SK-N-SH (cell line): ENCODE measurements around the gene ZNF106. TPM values are rescaled to one million over a fixed set of nuclear protein-coding genes. Genes with fewer than 3 reads are reported as not detected.

ENCODE experiments used
- CTCF ChIA-PET: fragments of 300-600, 350-600 bp; formaldehyde crosslinking; extraction: SDS; loops from one replicate; lab custom pipeline; 2021; lab: Yijun Ruan, JAX
- POLR2A ChIA-PET: fragments of 350-600 bp; sonication (Branson Sonifier 250); formaldehyde crosslinking; extraction: SDS; loops from one replicate; lab custom pipeline; 2020; ENCODE audit warnings: antibody characterized with exemption, inconsistent platforms; lab: Yijun Ruan, JAX
- DNase-seq: peaks from one replicate; pipeline ENCODE4 v3.0.0; 2012
- H2AFZ ChIP-seq: fragments of 200-600 bp; sonication (generic); 2 replicates; pipeline ENCODE4 v1.8.1; 2016; ENCODE audit warnings: antibody characterized with exemption, mild to moderate bottlenecking, low read depth
- H3F3A ChIP-seq: fragments of 200-600 bp; sonication (generic); replicated peaks from 2 replicates; pipeline ENCODE3; 2016; ENCODE audit warnings: antibody characterized with exemption, mild to moderate bottlenecking; ENCODE audit not compliant: insufficient read depth
- H3K27ac ChIP-seq, 2 experiments: fragments of 200-500 bp in 1 of 2; fragments of 200-600 bp in 1 of 2; sonication (Bioruptor generic) in 1 of 2; sonication (generic), shearing (Covaris generic) in 1 of 2; 2 replicates each; pipeline versions ENCODE4 v1.5.1 to v1.6.1; 2014 to 2016; ENCODE audit warnings: low read depth in 2 of 2, inconsistent platforms in 1 of 2, low read length in 1 of 2, mild to moderate bottlenecking in 1 of 2, mixed read lengths in 1 of 2
- H3K27me3 ChIP-seq: fragments of 200-600 bp; sonication (generic), shearing (Covaris generic); 2 replicates; pipeline ENCODE4 v1.6.1; 2016; ENCODE audit warnings: mixed run types; ENCODE audit not compliant: insufficient read depth
- H3K36me3 ChIP-seq, 2 experiments: fragments of 200-500 bp in 1 of 2; fragments of 200-600 bp in 1 of 2; sonication (Bioruptor generic) in 1 of 2; sonication (generic) in 1 of 2; replicated peaks in 1 of 2; 2 replicates each; pipeline versions ENCODE3 to v1.5.1; 2014 to 2016; ENCODE audit warnings: low read length in 1 of 2, mild to moderate bottlenecking in 1 of 2; ENCODE audit not compliant: insufficient read depth in 2 of 2, control insufficient read depth in 1 of 2
- H3K4me1 ChIP-seq, 2 experiments: fragments of 200-500 bp in 1 of 2; fragments of 200-600 bp in 1 of 2; sonication (Bioruptor generic) in 1 of 2; sonication (generic), shearing (Covaris generic) in 1 of 2; 2 replicates each; pipeline versions ENCODE4 v1.5.1 to v1.6.1; 2014 to 2016; ENCODE audit warnings: low read depth in 1 of 2, low read length in 1 of 2, mixed run types in 1 of 2; ENCODE audit not compliant: insufficient read depth in 2 of 2, control insufficient read depth in 1 of 2
- H3K4me2 ChIP-seq: fragments of 200-600 bp; sonication (generic), shearing (Covaris generic); 2 replicates; pipeline ENCODE4 v1.6.1; 2017; ENCODE audit warnings: mixed run types
- H3K4me3 ChIP-seq, 2 experiments: fragments of 200-500 bp in 1 of 2; fragments of 200-600 bp in 1 of 2; sonication (Bioruptor generic) in 1 of 2; sonication (generic), shearing (Covaris generic) in 1 of 2; 2 replicates each; pipeline versions ENCODE4 v1.5.1 to v1.8.1; 2014 to 2016; ENCODE audit warnings: low read depth in 2 of 2, inconsistent platforms in 1 of 2, low read length in 1 of 2, mild to moderate bottlenecking in 1 of 2, mixed read lengths in 1 of 2, moderate library complexity in 1 of 2
- H3K79me2 ChIP-seq: fragments of 200-600 bp; sonication (generic); 2 replicates; pipeline ENCODE4 v1.8.1; 2017; ENCODE audit warnings: mild to moderate bottlenecking; ENCODE audit not compliant: insufficient read depth
- H3K9ac ChIP-seq: fragments of 200-600 bp; sonication (generic); 2 replicates; pipeline ENCODE4 v1.6.1; 2017; ENCODE audit warnings: mixed run types
- H3K9me2 ChIP-seq: fragments of 200-600 bp; sonication (generic); 2 replicates; pipeline ENCODE4 v1.6.1; 2017; ENCODE audit warnings: mixed run types
- H3K9me3 ChIP-seq: fragments of 200-600 bp; sonication (generic); 2 replicates; pipeline ENCODE4 v1.6.1; 2017; ENCODE audit warnings: mixed run types, mild to moderate bottlenecking, moderate library complexity
- H4K20me1 ChIP-seq: fragments of 200-600 bp; sonication (generic); 2 replicates; pipeline ENCODE4 v1.6.1; 2017; ENCODE audit warnings: mild to moderate bottlenecking, mixed run types; ENCODE audit not compliant: insufficient read depth
- ELF1 ChIP-seq: IDR thresholded peaks from 2 replicates; pipeline ENCODE4 v1.4.0; 2012
- GATA2 ChIP-seq: sonication (generic); formaldehyde crosslinking; IDR thresholded peaks from 2 replicates; pipeline ENCODE4 v1.5.0; 2020; ENCODE audit warnings: mild to moderate bottlenecking, missing genetic modification reagents
- IRF3 ChIP-seq: fragments of 150-350 bp; IDR thresholded peaks from 2 replicates; pipeline ENCODE4 v1.6.1; 2016; ENCODE audit warnings: mild to moderate bottlenecking, low read depth, low read length
- JUND ChIP-seq: IDR thresholded peaks from 2 replicates; pipeline ENCODE4 v1.4.0; 2012
- MAX ChIP-seq: IDR thresholded peaks from 2 replicates; pipeline ENCODE4 v1.4.0; 2012; ENCODE audit warnings: low read depth
- MEF2A ChIP-seq: IDR thresholded peaks from 2 replicates; pipeline ENCODE4 v1.4.0; 2012; ENCODE audit warnings: low read depth, borderline replicate concordance
- MXI1 ChIP-seq: IDR thresholded peaks from 2 replicates; pipeline ENCODE4 v1.6.1; 2012; ENCODE audit warnings: mild to moderate bottlenecking, low read depth, low read length, improper control_type of control experiment
- NRF1 ChIP-seq: IDR thresholded peaks from 2 replicates; pipeline ENCODE4 v1.6.1; 2012; ENCODE audit warnings: low read depth, mild to moderate bottlenecking, low read length
- RAD21 ChIP-seq: IDR thresholded peaks from 2 replicates; pipeline ENCODE4 v1.6.1; 2012; ENCODE audit warnings: mild to moderate bottlenecking, low read length
- REST ChIP-seq: IDR thresholded peaks from 2 replicates; pipeline ENCODE4 v1.6.1; 2012; ENCODE audit warnings: mild to moderate bottlenecking, low read depth, low read length, moderate library complexity
- RFX5 ChIP-seq: IDR thresholded peaks from 2 replicates; pipeline ENCODE4 v1.6.1; 2012; ENCODE audit warnings: mild to moderate bottlenecking, improper control_type of control experiment, low read length
- RXRA ChIP-seq: IDR thresholded peaks from 2 replicates; pipeline ENCODE4 v1.4.0; 2012; ENCODE audit warnings: low read depth, mild to moderate bottlenecking, borderline replicate concordance
- SIN3A ChIP-seq: IDR thresholded peaks from 2 replicates; pipeline ENCODE4 v1.6.1; 2012; ENCODE audit warnings: low read depth, mild to moderate bottlenecking, low read length, moderate library complexity, borderline replicate concordance
- SMC3 ChIP-seq: IDR thresholded peaks from 2 replicates; pipeline ENCODE4 v1.6.1; 2012; ENCODE audit warnings: low read depth, low read length, improper control_type of control experiment
- TCF12 ChIP-seq: IDR thresholded peaks from 2 replicates; pipeline ENCODE4 v1.4.0; 2012
- YY1 ChIP-seq: IDR thresholded peaks from 2 replicates; pipeline ENCODE4 v1.4.0; 2012; ENCODE audit warnings: low read depth, mild to moderate bottlenecking
- ZBTB33 ChIP-seq: IDR thresholded peaks from 2 replicates; pipeline ENCODE4 v1.4.0; 2012; ENCODE audit warnings: low read depth, borderline replicate concordance
- WGBS: methylation state at CpG from one replicate; pipeline ENCODE4 v1.1.6; 2017; ENCODE audit warnings: low lambda C conversion rate; 5-methylcytosine and 5-hydroxymethylcytosine counted together
- polyA plus RNA-seq, 3 experiments: library from polyadenylated mRNA; depleted of rRNA; stranded (reverse); fragments of >200 nt; gene quantifications; 2 replicates each; pipeline ENCODE4 v1.2.3, GENCODE V29; 2012

ZNF106 gene
- polyA plus RNA-seq, 1 of the 3 experiments (the other 2 are of a cell fraction), result 8.9 TPM

- POLR2A ChIA-PET, result no interaction called here
- peaks cover 4% of the 10 kb centered on the region; the same call in 1 of the 2 replicates for H3K79me2 ChIP-seq
- TF ChIP-seq NRF1, result no peak
- TF ChIP-seq YY1, result no peak
- no peak for TF ChIP-seq MAX
- no peak for TF ChIP-seq GATA2
- no peak for TF ChIP-seq MXI1
- TF ChIP-seq SIN3A, result no peak
- TF ChIP-seq RXRA, result no peak
- TF ChIP-seq RFX5, result no peak
- no peak for TF ChIP-seq ZBTB33
- no peak for TF ChIP-seq TCF12
- TF ChIP-seq SMC3, result no peak
- TF ChIP-seq JUND, result no peak
- no peak for TF ChIP-seq REST
- no peak for TF ChIP-seq IRF3
- no peak for TF ChIP-seq RAD21
- no peak for TF ChIP-seq ELF1
- no peak for TF ChIP-seq MEF2A
- TF ChIP-seq, all 33 proteins: peak for 0
- peaks cover 5% of the 10 kb centered on the region for H3F3A ChIP-seq
- no peak for DNase-seq
- H3K27me3 ChIP-seq, result no peaks in the 10 kb centered on the region
- H4K20me1 ChIP-seq, result no peaks in the 10 kb centered on the region
- H3K4me2 ChIP-seq, result no peak overlapping the region
- no peaks in the 10 kb centered on the region for H3K9me3 ChIP-seq
- H3K4me1 ChIP-seq, result no peaks in the 10 kb centered on the region
- H3K36me3 ChIP-seq, result peaks cover 51 to 67% of the 10 kb centered on the region in 2 experiments
- H3K9ac ChIP-seq, result no peak overlapping the region
- H3K4me3 ChIP-seq, result no peak overlapping the region
- no peak overlapping the region for H2AFZ ChIP-seq
- no peaks in the 10 kb centered on the region for H3K9me2 ChIP-seq
- 87% methylated on average over 5 of the region's 5 CpGs for WGBS
- H3K27ac ChIP-seq, result no peak overlapping the region
- CTCF ChIA-PET, result no interaction called here
These were observed 46.4 kb downstream of the ZNF106 start for GRCh38 chr15:42444415-42445063.
